ENCODE results near the gene ENOX1.

Gene ENOX1

DNA sequence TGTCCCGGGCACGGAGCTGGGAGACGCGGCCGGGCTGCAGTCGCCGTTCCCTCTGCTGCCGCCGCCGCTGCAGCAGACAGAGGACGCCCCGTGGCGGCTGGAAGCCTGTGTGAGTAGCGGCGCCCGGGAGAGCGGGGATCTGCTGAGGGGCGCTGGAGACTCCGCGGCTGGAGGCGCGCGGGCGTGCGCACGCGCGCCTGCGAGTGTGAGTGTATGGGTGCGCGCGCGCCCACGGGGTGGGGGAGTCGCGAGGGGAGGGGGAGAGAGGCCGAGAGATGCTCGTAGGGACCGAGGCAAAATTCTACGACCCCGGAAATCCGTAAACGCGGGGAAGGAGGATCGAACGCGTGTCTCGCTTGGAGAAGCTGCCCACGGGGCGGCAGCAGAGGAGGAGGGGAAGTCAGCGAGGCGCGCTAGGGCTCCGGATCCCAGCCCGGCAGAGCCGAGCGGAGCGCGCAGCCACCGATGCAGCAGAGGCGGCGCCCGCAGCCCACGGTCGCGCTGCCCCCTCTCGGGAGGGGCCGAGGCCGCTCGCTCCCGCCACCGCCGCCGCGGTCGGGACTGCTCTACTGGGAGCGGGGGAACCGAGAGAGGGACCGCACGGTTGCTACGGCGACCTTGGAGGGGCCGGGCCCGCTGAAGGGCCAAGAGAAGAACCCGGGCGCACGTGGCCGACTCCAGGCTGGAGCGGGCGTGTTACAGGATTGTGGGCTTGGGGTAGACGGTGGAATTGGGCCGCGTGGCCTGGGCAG is at the start of gene ENOX1:
Gene ENOX1, minus strand, starts transcription at position 207 of the 752 bp plus-strand sequence.
- no peaks in the 10 kb centered on the region for H3F3A ChIP-seq (ENCODE audit: insufficient read depth, low read length)
- H3K27ac ChIP-seq (ENCODE audit: low read depth, low read length, poor library complexity, severe bottlenecking) = no peak within 1 kb of the TSS
- H4K20me1 ChIP-seq (ENCODE audit: insufficient read depth, low read length) = no peaks in the 10 kb centered on the region
- TF ChIP-seq EZH2 (IDR thresholded peaks at IDR 0.05; ENCODE audit: borderline replicate concordance, low read length) = no peak
- TF ChIP-seq, protein P1, sequence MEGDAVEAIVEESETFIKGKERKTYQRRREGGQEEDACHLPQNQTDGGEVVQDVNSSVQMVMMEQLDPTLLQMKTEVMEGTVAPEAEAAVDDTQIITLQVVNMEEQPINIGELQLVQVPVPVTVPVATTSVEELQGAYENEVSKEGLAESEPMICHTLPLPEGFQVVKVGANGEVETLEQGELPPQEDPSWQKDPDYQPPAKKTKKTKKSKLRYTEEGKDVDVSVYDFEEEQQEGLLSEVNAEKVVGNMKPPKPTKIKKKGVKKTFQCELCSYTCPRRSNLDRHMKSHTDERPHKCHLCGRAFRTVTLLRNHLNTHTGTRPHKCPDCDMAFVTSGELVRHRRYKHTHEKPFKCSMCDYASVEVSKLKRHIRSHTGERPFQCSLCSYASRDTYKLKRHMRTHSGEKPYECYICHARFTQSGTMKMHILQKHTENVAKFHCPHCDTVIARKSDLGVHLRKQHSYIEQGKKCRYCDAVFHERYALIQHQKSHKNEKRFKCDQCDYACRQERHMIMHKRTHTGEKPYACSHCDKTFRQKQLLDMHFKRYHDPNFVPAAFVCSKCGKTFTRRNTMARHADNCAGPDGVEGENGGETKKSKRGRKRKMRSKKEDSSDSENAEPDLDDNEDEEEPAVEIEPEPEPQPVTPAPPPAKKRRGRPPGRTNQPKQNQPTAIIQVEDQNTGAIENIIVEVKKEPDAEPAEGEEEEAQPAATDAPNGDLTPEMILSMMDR (IDR thresholded peaks at IDR 0.05; ENCODE audit: low read length) = no peak
- no peaks in the 10 kb centered on the region for H3K4me1 ChIP-seq (ENCODE audit: insufficient read depth, low read length, severe bottlenecking)
- no peaks in the 10 kb centered on the region for H3K9me3 ChIP-seq (ENCODE audit: low read length)
- H3K4me3 ChIP-seq (ENCODE audit: low read depth, low read length, poor library complexity, severe bottlenecking) = peak within 1 kb of the TSS; percentile 37
- H3K4me2 ChIP-seq (ENCODE audit: low read length) = peak within 1 kb of the TSS; percentile 46; the same call in 1 of the 2 replicates
- H3K9ac ChIP-seq (ENCODE audit: low read length) = no peak within 1 kb of the TSS
- H3K9me2 ChIP-seq (ENCODE audit: low read depth, low read length) = no peaks in the 10 kb centered on the region
- no peak within 1 kb of the TSS for H2AFZ ChIP-seq (ENCODE audit: low read length)
- no peaks in the 10 kb centered on the region for H3K36me3 ChIP-seq (ENCODE audit: insufficient read depth, low read length)
- H3K27me3 ChIP-seq (ENCODE audit: insufficient read depth, low read length) = no peaks in the 10 kb centered on the region
- no peaks in the 10 kb centered on the region for H3K79me2 ChIP-seq (ENCODE audit: insufficient read depth, low read length)

DNA sequence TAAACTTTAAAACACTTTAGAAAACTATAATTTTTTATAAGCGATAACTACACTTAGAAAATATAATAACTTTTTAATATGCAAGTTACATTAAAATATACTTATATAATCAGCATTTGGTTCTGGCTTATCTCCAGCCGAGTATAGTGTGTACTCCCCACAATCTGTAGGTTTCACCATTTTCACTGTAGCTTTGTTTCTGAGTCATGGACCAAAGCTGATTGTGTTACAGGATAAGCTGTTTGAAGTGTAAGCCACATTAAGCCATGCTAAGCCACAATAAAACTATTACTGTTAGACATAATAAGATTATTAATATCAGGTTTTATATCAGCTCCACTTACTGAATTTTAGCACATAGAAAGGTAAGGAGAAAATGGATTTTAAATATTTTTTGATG is 48.9 kb upstream of the ENOX1 start:
- H3K36me3 ChIP-seq (ENCODE audit: insufficient read depth, low read length) = no peaks in the 10 kb centered on the region
- H3K27ac ChIP-seq (ENCODE audit: low read depth, low read length, poor library complexity, severe bottlenecking) = no peak overlapping the region
- H3K9ac ChIP-seq (ENCODE audit: low read length) = no peak overlapping the region
- no peak overlapping the region for H3K4me2 ChIP-seq (ENCODE audit: low read length)
- H3K9me3 ChIP-seq (ENCODE audit: low read length) = no peaks in the 10 kb centered on the region
- H3K4me3 ChIP-seq (ENCODE audit: low read depth, low read length, poor library complexity, severe bottlenecking) = no peak overlapping the region
- no peak overlapping the region for H2AFZ ChIP-seq (ENCODE audit: low read length)
- H3K27me3 ChIP-seq (ENCODE audit: insufficient read depth, low read length) = no peaks in the 10 kb centered on the region
- H3K4me1 ChIP-seq (ENCODE audit: insufficient read depth, low read length, severe bottlenecking) = no peaks in the 10 kb centered on the region
- no peaks in the 10 kb centered on the region for H3K79me2 ChIP-seq (ENCODE audit: insufficient read depth, low read length)
- H3F3A ChIP-seq (ENCODE audit: insufficient read depth, low read length) = no peaks in the 10 kb centered on the region
- TF ChIP-seq, protein P1 (IDR thresholded peaks at IDR 0.05; ENCODE audit: low read length) = no peak
- TF ChIP-seq EZH2 (IDR thresholded peaks at IDR 0.05; ENCODE audit: borderline replicate concordance, low read length) = no peak
- no peaks in the 10 kb centered on the region for H4K20me1 ChIP-seq (ENCODE audit: insufficient read depth, low read length)
- no peaks in the 10 kb centered on the region for H3K9me2 ChIP-seq (ENCODE audit: low read depth, low read length)

GRCh38 chr13:43831088-43831487 is 44.3 kb upstream of the ENOX1 start:
- Histone ChIP-seq H3K9me2 (ENCODE audit: low read depth, low read length) (no peaks in the 10 kb centered on the region), H3K9me3 (ENCODE audit: low read length) (no peaks in the 10 kb centered on the region), H4K20me1 (ENCODE audit: insufficient read depth, low read length) (no peaks in the 10 kb centered on the region), H3K4me3 (ENCODE audit: low read depth, low read length, poor library complexity, severe bottlenecking) (no peak overlapping the region), H3K36me3 (ENCODE audit: insufficient read depth, low read length) (no peaks in the 10 kb centered on the region), H3K27ac (ENCODE audit: low read depth, low read length, poor library complexity, severe bottlenecking) (no peak overlapping the region), H3F3A (ENCODE audit: insufficient read depth, low read length) (no peaks in the 10 kb centered on the region), H2AFZ (ENCODE audit: low read length) (no peak overlapping the region), H3K9ac (ENCODE audit: low read length) (no peak overlapping the region), H3K79me2 (ENCODE audit: insufficient read depth, low read length) (no peaks in the 10 kb centered on the region), H3K4me2 (ENCODE audit: low read length) (no peak overlapping the region), H3K27me3 (ENCODE audit: insufficient read depth, low read length) (no peaks in the 10 kb centered on the region), H3K4me1 (ENCODE audit: insufficient read depth, low read length, severe bottlenecking) (no peaks in the 10 kb centered on the region)
- no peak for TF ChIP-seq EZH2 (IDR thresholded peaks at IDR 0.05; ENCODE audit: borderline replicate concordance, low read length)
- TF ChIP-seq, protein P1 (IDR thresholded peaks at IDR 0.05; ENCODE audit: low read length) = no peak

All from OCI-LY1 (cell line).